GM23248 (cell line): ENCODE data around the gene MDM4.

ENCODE experiments used
- EZH2 ChIP-seq: fragments of 200-600 bp; sonication (generic); IDR thresholded peaks from 2 replicates; pipeline ENCODE4 v1.6.1; 2018; ENCODE audit warnings: antibody characterized with exemption, mild to moderate bottlenecking; ENCODE audit not compliant: insufficient read depth, poor library complexity, severe bottlenecking
- EZH2phosphoT487 ChIP-seq: fragments of 200-600 bp; sonication (generic); IDR thresholded peaks from 2 replicates; pipeline ENCODE4 v1.6.1; 2018; ENCODE audit warnings: antibody characterized with exemption, moderate library complexity, mild to moderate bottlenecking, low read depth; ENCODE audit not compliant: insufficient read depth

GRCh38 chr1:204588826-204589225, 72.6 kb downstream of the MDM4 start:
- TF ChIP-seq EZH2phosphoT487 (no peak), EZH2 (no peak)
